IPS DF 6.9 (cell line): ENCODE results near the gene ST3GAL6.

Source experiments
- DNase-seq: peaks from one replicate; pipeline ENCODE4 v3.0.0-alpha.2; 2013; ENCODE audit warnings: low read depth, low spot score
- H3K27ac ChIP-seq: one replicate; pipeline ENCODE4 v1.5.1; 2013; ENCODE audit warnings: low read length, control low read depth
- H3K27me3 ChIP-seq: 2 replicates; pipeline ENCODE4 v1.6.1; 2013; ENCODE audit warnings: mild to moderate bottlenecking, low read length; ENCODE audit not compliant: control insufficient read depth, insufficient read depth
- H3K36me3 ChIP-seq: 2 replicates; pipeline ENCODE4 v1.6.1; 2013; ENCODE audit warnings: low read length; ENCODE audit not compliant: control insufficient read depth, insufficient read depth
- H3K4me1 ChIP-seq: 2 replicates; pipeline ENCODE4 v1.6.1; 2013; ENCODE audit warnings: low read length; ENCODE audit not compliant: control insufficient read depth, insufficient read depth
- H3K4me3 ChIP-seq: 2 replicates; pipeline ENCODE4 v1.5.1; 2013; ENCODE audit warnings: mild to moderate bottlenecking, low read length
- H3K9me3 ChIP-seq: 2 replicates; pipeline ENCODE4 v1.6.1; 2013; ENCODE audit warnings: low read length, inconsistent platforms; ENCODE audit not compliant: control insufficient read depth, insufficient read depth
- WGBS: extraction: QIAGEN DNeasy Blood & Tissue Kit; methylation state at CpG from one replicate; pipeline ENCODE4 v1.1.7; 2013; ENCODE audit warnings: mixed read lengths, missing lambda C conversion rate; ENCODE audit not compliant: insufficient read length, insufficient coverage; 5-methylcytosine and 5-hydroxymethylcytosine counted together

The ST3GAL6 gene

DNA sequence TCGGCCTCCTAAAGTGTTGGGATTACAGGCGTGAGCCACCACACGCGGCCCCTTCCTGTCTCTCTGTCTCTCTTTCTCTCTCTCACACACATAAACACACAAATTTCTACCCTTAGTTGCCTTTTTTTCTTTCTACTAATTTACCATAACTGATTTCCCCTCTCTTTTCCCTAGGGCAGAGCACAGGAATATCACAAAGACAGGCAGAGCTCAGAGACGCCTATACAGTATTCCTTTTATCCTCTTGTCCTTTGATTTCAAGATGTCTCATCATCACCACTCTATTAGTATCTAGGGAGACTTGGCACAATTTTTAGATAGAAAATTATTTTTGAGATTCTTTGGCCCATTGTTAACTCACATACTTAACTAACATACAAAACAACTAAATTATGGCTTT is 25.8 kb upstream of the ST3GAL6 start:
- Histone ChIP-seq H3K27ac (no peak overlapping the region), H3K9me3 (no peaks in the 10 kb centered on the region)
- no CpG with 5 or more reads among the region's 5 CpGs for WGBS

GRCh38 chr3:98739266-98739665 is 23.9 kb upstream of the ST3GAL6 start:
- no peaks in the 10 kb centered on the region for H3K36me3 ChIP-seq
- peaks cover 2% of the 10 kb centered on the region; the same call in 1 of the 2 replicates for H3K27me3 ChIP-seq
- DNase-seq: no peak
- H3K27ac ChIP-seq: no peak overlapping the region
- H3K4me1 ChIP-seq: no peaks in the 10 kb centered on the region
- H3K9me3 ChIP-seq: no peaks in the 10 kb centered on the region
- no peak overlapping the region for H3K4me3 ChIP-seq

More for the DNA sequence above, 25.8 kb upstream of the ST3GAL6 start:
- no peak for DNase-seq
- Histone ChIP-seq H3K36me3 (no peaks in the 10 kb centered on the region), H3K27me3 (peaks cover 5% of the 10 kb centered on the region; the same call in 1 of the 2 replicates), H3K4me1 (no peaks in the 10 kb centered on the region), H3K4me3 (no peak overlapping the region)

DNA sequence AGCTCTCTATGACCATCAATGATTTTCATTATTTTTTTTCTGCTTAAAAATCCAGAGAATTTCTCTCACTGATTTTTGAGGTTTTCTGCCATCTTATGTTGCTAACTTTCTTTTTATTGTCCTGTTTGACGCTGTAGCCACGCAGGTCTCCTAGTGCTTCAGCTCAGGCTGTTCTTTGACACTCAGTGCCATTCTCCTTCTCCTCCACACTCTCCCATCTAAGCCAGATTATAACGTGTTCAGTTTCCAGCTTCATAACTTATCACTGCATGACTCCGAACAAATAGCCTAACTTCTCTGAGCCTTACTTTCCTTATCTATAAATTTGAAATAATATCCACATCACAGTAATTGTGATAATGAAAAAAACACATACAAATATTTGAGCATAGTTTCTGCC is 22.8 kb upstream of the ST3GAL6 start:
- H3K9me3 ChIP-seq: no peaks in the 10 kb centered on the region
- no peaks in the 10 kb centered on the region for H3K27me3 ChIP-seq
- H3K4me1 ChIP-seq: no peaks in the 10 kb centered on the region
- no peaks in the 10 kb centered on the region for H3K36me3 ChIP-seq
- no peak for DNase-seq
- H3K4me3 ChIP-seq: no peak overlapping the region
- no CpG with 5 or more reads among the region's 4 CpGs for WGBS
- no peak overlapping the region for H3K27ac ChIP-seq

GRCh38 chr3:98741121-98741716 is 21.9 kb upstream of the ST3GAL6 start:
- no CpG with 5 or more reads among the region's 5 CpGs for WGBS
- no peaks in the 10 kb centered on the region for H3K4me1 ChIP-seq
- H3K4me3 ChIP-seq: no peak overlapping the region
- H3K27ac ChIP-seq: no peak overlapping the region
- no peaks in the 10 kb centered on the region for H3K9me3 ChIP-seq
- H3K36me3 ChIP-seq: no peaks in the 10 kb centered on the region
- no peak for DNase-seq
- no peaks in the 10 kb centered on the region for H3K27me3 ChIP-seq

GRCh38 chr3:98743071-98743470 is 20.1 kb upstream of the ST3GAL6 start:
- WGBS: no CpG with 5 or more reads among the region's 5 CpGs
- no peaks in the 10 kb centered on the region for H3K27me3 ChIP-seq
- H3K4me1 ChIP-seq: no peaks in the 10 kb centered on the region
- H3K9me3 ChIP-seq: no peaks in the 10 kb centered on the region
- H3K27ac ChIP-seq: no peak overlapping the region
- no peaks in the 10 kb centered on the region for H3K36me3 ChIP-seq
- no peak overlapping the region for H3K4me3 ChIP-seq
- no peak for DNase-seq

DNA sequence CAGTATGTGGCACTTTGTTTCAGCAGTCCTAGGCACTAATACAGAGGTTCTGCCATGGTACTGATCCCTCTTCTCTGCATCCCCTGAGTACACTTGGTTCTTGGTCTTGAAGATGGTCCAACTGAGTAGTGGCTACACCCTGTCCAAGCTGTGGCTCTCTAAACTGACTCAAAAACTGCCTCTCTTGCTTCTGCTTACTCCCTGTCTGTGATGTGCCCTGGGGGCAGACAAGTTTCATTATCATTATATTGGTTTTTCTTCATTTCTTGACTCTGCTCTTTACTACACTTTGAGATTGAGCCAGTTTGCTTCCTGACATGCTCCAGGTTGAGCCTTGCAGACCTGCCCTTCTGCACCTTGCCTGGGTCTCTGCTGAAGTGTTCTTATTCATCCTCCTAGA is 18.9 kb upstream of the ST3GAL6 start:
- DNase-seq: no peak
- Histone ChIP-seq H3K36me3 (no peaks in the 10 kb centered on the region), H3K4me1 (no peaks in the 10 kb centered on the region), H3K9me3 (no peaks in the 10 kb centered on the region), H3K27ac (no peak overlapping the region), H3K27me3 (no peaks in the 10 kb centered on the region), H3K4me3 (no peak overlapping the region)

DNA sequence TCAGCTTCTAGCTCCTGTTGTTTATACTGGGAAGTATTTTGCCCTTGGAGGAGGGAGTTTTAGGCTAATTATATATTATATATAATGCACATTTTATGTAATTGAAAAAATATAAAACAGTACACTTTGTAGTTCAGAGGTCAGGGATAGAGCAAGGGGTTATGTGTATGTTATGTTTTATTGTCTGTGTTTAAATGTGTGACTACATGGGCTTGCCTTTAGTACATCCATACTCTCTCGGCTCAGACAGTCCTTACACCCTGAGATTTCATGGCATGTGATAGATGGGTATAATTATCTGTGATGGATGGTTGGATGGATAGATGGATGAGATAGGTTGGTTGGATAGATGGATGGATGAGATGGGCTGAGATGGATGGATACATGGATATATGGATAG is 17.4 kb upstream of the ST3GAL6 start:
- no peak overlapping the region for H3K27ac ChIP-seq
- DNase-seq: no peak
- H3K27me3 ChIP-seq: no peaks in the 10 kb centered on the region
- no CpG with 5 or more reads among the region's 1 CpG for WGBS
- no peak overlapping the region for H3K4me3 ChIP-seq
- H3K4me1 ChIP-seq: no peaks in the 10 kb centered on the region
- H3K9me3 ChIP-seq: no peaks in the 10 kb centered on the region
- H3K36me3 ChIP-seq: no peaks in the 10 kb centered on the region

DNA sequence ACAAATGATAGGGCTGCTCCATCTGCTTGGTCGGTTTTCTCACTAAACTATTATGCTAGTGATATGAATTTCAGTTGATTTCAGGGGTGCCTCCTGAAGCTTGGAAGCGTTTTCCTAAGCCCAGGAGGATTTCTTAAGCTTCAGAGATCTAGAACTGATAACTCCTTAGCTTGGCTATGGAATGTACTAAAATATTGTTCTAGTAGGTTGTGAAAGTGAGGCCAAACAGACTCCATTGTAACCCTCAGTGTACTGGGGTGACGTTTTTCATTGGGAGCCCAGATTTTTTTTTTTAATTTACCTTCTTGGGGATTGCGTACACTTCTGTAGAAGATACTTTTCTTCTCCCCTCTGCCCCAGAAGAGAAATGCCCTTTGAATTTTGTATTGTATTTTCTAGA is 17.0 kb upstream of the ST3GAL6 start:
- Histone ChIP-seq H3K27me3 (no peaks in the 10 kb centered on the region), H3K4me3 (no peak overlapping the region), H3K4me1 (no peaks in the 10 kb centered on the region), H3K9me3 (no peaks in the 10 kb centered on the region), H3K27ac (no peak overlapping the region), H3K36me3 (no peaks in the 10 kb centered on the region)
- no peak for DNase-seq
- WGBS: no CpG with 5 or more reads among the region's 4 CpGs

GRCh38 chr3:98746882-98747281 is 16.3 kb upstream of the ST3GAL6 start:
- DNase-seq: no peak
- H3K27ac ChIP-seq: no peak overlapping the region
- no CpG with 5 or more reads among the region's 4 CpGs for WGBS

GRCh38 chr3:98750276-98750919 is 12.7 kb upstream of the ST3GAL6 start:
- H3K27me3 ChIP-seq: no peaks in the 10 kb centered on the region
- no peaks in the 10 kb centered on the region for H3K9me3 ChIP-seq
- no peak overlapping the region for H3K27ac ChIP-seq
- no CpG with 5 or more reads among the region's 1 CpG for WGBS
- no peaks in the 10 kb centered on the region for H3K36me3 ChIP-seq
- no peaks in the 10 kb centered on the region for H3K4me1 ChIP-seq
- DNase-seq: no peak
- no peak overlapping the region for H3K4me3 ChIP-seq

More at GRCh38 chr3:98746882-98747281, 16.3 kb upstream of the ST3GAL6 start:
- Histone ChIP-seq H3K4me3 (no peak overlapping the region), H3K9me3 (no peaks in the 10 kb centered on the region), H3K4me1 (no peaks in the 10 kb centered on the region), H3K36me3 (no peaks in the 10 kb centered on the region), H3K27me3 (no peaks in the 10 kb centered on the region)

DNA sequence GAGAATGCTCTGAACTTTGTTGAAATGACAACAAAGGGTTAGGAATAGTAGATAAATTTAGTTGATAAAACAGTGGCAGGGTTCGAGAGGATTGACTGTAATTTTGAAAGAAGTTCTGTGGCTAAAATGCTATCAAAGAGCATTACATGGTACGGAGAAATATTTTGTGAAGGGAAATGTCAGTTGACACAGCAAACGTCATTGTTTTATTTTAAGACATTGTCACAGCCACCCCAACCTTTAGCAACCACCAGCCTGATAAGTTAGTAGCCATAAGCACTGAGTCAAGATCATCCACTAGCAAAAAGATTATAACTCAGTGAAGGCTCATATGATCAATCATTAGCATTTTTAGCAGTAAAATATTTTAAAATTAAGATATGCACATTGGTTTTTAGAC is 8.7 kb upstream of the ST3GAL6 start:
- Histone ChIP-seq H3K27me3 (no peaks in the 10 kb centered on the region), H3K4me3 (no peak overlapping the region), H3K4me1 (no peaks in the 10 kb centered on the region), H3K9me3 (no peaks in the 10 kb centered on the region), H3K27ac (no peak overlapping the region), H3K36me3 (no peaks in the 10 kb centered on the region)
- DNase-seq: no peak
- WGBS: 100% methylated on average over 1 of the region's 3 CpGs
